SK-N-SH (cell line): ENCODE data around the gene DHRS12.

Experiments
- ELF1 ChIP-seq: IDR thresholded peaks from 2 replicates; pipeline ENCODE4 v1.4.0; 2012
- EZH2phosphoT487 ChIP-seq: fragments of 200-600 bp; sonication (generic); IDR thresholded peaks from 2 replicates; pipeline ENCODE4 v1.6.1; 2017; ENCODE audit warnings: low read depth, mixed run types, mild to moderate bottlenecking, antibody characterized with exemption, moderate library complexity, borderline replicate concordance
- FOXM1 ChIP-seq: IDR thresholded peaks from 2 replicates; pipeline ENCODE4 v1.4.0; 2012; ENCODE audit warnings: low read depth, mild to moderate bottlenecking
- GABPA ChIP-seq: IDR thresholded peaks from 2 replicates; pipeline ENCODE4 v1.4.0; 2012; ENCODE audit warnings: low read depth, mild to moderate bottlenecking
- NRF1 ChIP-seq: IDR thresholded peaks from 2 replicates; pipeline ENCODE4 v1.6.1; 2012; ENCODE audit warnings: low read depth, mild to moderate bottlenecking, low read length
- POLR2AphosphoS5 ChIP-seq: IDR thresholded peaks from 2 replicates; pipeline ENCODE4 v1.6.1; 2012; ENCODE audit warnings: low read depth, low read length
- RXRA ChIP-seq: IDR thresholded peaks from 2 replicates; pipeline ENCODE4 v1.4.0; 2012; ENCODE audit warnings: low read depth, mild to moderate bottlenecking, borderline replicate concordance
- SIN3A ChIP-seq: IDR thresholded peaks from 2 replicates; pipeline ENCODE4 v1.6.1; 2012; ENCODE audit warnings: low read depth, mild to moderate bottlenecking, low read length, moderate library complexity, borderline replicate concordance
- TCF12 ChIP-seq: IDR thresholded peaks from 2 replicates; pipeline ENCODE4 v1.4.0; 2012
- TF ChIP-seq, protein P1 (sequence below): fragments of 200-600 bp; sonication (generic); IDR thresholded peaks from 2 replicates; pipeline ENCODE4 v1.6.1; 2017; ENCODE audit warnings: antibody characterized with exemption, mild to moderate bottlenecking, moderate library complexity
- TF ChIP-seq, protein P2 (sequence below): IDR thresholded peaks from 2 replicates; pipeline ENCODE4; 2012
- TF ChIP-seq, protein P3 (sequence below): IDR thresholded peaks from 2 replicates; pipeline ENCODE4 v1.4.0; 2012; ENCODE audit warnings: low read depth, borderline replicate concordance

DNA sequence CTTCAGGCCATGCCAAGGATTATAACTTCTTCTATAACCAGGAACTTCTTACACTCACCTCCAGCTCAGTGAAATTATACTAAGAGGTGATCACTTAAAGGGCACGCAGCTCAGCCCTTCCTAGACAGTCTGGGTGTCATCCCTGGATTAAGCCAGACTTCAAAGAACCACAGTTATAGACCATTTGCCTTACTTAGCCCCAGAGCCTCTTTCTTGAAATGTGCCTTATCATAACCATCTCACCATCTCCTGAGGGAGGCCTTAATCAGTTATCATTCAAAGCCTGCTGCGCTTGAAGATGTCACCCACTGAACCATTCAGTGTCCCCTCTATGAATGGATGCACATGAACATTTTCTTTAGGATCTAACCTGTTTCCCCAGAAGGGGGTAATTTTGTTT, 10.1 kb upstream of the DHRS12 start:
- TF ChIP-seq FOXM1 (no peak), GABPA (no peak), SIN3A (no peak), TCF12 (no peak), POLR2AphosphoS5 (no peak), NRF1 (no peak), RXRA (no peak), EZH2phosphoT487 (no peak), ELF1 (no peak)
- TF ChIP-seq, protein P1, sequence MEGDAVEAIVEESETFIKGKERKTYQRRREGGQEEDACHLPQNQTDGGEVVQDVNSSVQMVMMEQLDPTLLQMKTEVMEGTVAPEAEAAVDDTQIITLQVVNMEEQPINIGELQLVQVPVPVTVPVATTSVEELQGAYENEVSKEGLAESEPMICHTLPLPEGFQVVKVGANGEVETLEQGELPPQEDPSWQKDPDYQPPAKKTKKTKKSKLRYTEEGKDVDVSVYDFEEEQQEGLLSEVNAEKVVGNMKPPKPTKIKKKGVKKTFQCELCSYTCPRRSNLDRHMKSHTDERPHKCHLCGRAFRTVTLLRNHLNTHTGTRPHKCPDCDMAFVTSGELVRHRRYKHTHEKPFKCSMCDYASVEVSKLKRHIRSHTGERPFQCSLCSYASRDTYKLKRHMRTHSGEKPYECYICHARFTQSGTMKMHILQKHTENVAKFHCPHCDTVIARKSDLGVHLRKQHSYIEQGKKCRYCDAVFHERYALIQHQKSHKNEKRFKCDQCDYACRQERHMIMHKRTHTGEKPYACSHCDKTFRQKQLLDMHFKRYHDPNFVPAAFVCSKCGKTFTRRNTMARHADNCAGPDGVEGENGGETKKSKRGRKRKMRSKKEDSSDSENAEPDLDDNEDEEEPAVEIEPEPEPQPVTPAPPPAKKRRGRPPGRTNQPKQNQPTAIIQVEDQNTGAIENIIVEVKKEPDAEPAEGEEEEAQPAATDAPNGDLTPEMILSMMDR = no peak
- TF ChIP-seq, protein P2, sequence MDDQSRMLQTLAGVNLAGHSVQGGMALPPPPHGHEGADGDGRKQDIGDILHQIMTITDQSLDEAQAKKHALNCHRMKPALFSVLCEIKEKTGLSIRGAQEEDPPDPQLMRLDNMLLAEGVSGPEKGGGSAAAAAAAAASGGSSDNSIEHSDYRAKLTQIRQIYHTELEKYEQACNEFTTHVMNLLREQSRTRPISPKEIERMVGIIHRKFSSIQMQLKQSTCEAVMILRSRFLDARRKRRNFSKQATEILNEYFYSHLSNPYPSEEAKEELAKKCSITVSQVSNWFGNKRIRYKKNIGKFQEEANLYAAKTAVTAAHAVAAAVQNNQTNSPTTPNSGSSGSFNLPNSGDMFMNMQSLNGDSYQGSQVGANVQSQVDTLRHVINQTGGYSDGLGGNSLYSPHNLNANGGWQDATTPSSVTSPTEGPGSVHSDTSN = no peak
- TF ChIP-seq, protein P3, sequence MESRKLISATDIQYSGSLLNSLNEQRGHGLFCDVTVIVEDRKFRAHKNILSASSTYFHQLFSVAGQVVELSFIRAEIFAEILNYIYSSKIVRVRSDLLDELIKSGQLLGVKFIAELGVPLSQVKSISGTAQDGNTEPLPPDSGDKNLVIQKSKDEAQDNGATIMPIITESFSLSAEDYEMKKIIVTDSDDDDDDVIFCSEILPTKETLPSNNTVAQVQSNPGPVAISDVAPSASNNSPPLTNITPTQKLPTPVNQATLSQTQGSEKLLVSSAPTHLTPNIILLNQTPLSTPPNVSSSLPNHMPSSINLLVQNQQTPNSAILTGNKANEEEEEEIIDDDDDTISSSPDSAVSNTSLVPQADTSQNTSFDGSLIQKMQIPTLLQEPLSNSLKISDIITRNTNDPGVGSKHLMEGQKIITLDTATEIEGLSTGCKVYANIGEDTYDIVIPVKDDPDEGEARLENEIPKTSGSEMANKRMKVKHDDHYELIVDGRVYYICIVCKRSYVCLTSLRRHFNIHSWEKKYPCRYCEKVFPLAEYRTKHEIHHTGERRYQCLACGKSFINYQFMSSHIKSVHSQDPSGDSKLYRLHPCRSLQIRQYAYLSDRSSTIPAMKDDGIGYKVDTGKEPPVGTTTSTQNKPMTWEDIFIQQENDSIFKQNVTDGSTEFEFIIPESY = no peak
